HL-60/S4 (cell line): Measurements from ENCODE around the gene FBXO17.
"Not testable (repeated sequence)": the region's sequence is repeated elsewhere in the genome, so short reads cannot be mapped to it uniquely, and the experiment has no call there.

Experiments used
- in situ Hi-C: fragments of 300-500 bp; cut with MboI; formaldehyde crosslinking; loops from 2 replicates; pipeline ENCODE4 v1.14.3; 2022; ENCODE audit warnings: low sequenced_read_pairs

Gene FBXO17

GRCh38 chr19:38975214-38975860 lies at the start of gene FBXO17:
Gene FBXO17, minus strand, starts transcription at chr19:38975742. Its CDS starts 25,423 bp downstream, at chr19:38950319.
- in situ Hi-C loops: no loop called here

- in situ Hi-C loops: no loop called here
These were observed 49.5 kb upstream of the FBXO17 start for GRCh38 chr19:39024875-39025641.

- in situ Hi-C loops: no loop called here
These were observed 45.5 kb upstream of the FBXO17 start for GRCh38 chr19:39021063-39021462.

- in situ Hi-C loops: no loop called here
These were observed 42.1 kb upstream of the FBXO17 start for GRCh38 chr19:39017646-39018045.

- in situ Hi-C loops: no loop called here
These were observed 41.5 kb upstream of the FBXO17 start for GRCh38 chr19:39017026-39017425.

- in situ Hi-C loops: no loop called here
These were observed 38.5 kb upstream of the FBXO17 start for GRCh38 chr19:39014037-39014436.

- in situ Hi-C loops: no loop called here
These were observed 33.5 kb upstream of the FBXO17 start for GRCh38 chr19:39009001-39009400.

- in situ Hi-C loops: no loop called here
These were observed 32.6 kb upstream of the FBXO17 start for GRCh38 chr19:39008137-39008536.

- in situ Hi-C loops: no loop called here
These were observed 31.6 kb upstream of the FBXO17 start for GRCh38 chr19:39007096-39007495.

GRCh38 chr19:39004403-39004802 lies 28.9 kb upstream of the FBXO17 start:
- in situ Hi-C loops: no loop called here

- in situ Hi-C loops: no loop called here
These were observed 28.3 kb upstream of the FBXO17 start for GRCh38 chr19:39003796-39004195.

GRCh38 chr19:39003188-39003587 lies 27.6 kb upstream of the FBXO17 start:
- in situ Hi-C loops: no loop called here

- in situ Hi-C loops: no loop called here
These were observed 25.5 kb upstream of the FBXO17 start for GRCh38 chr19:39001041-39001440.

GRCh38 chr19:38997576-38997975 lies 22.0 kb upstream of the FBXO17 start:
- in situ Hi-C loops: not testable (repeated sequence)

- in situ Hi-C loops: no loop called here
These were observed 17.7 kb upstream of the FBXO17 start for GRCh38 chr19:38993271-38993670.

- in situ Hi-C loops: no loop called here
These were observed 15.6 kb upstream of the FBXO17 start for GRCh38 chr19:38990949-38991697.

GRCh38 chr19:38989614-38990013 lies 14.1 kb upstream of the FBXO17 start:
- in situ Hi-C loops: not testable (repeated sequence)

GRCh38 chr19:38989066-38989605 lies 13.6 kb upstream of the FBXO17 start:
- in situ Hi-C loops: no loop called here

GRCh38 chr19:38988627-38989026 lies 13.1 kb upstream of the FBXO17 start:
- in situ Hi-C loops: not testable (repeated sequence)

- in situ Hi-C loops: not testable (repeated sequence)
These were observed 12.2 kb upstream of the FBXO17 start for GRCh38 chr19:38987745-38988144.

- in situ Hi-C loops: no loop called here
These were observed 9.7 kb upstream of the FBXO17 start for GRCh38 chr19:38985262-38985661.
